ENCODE measurements around the gene MYOT. TPM values are rescaled to one million over a fixed set of nuclear protein-coding genes. Genes with fewer than 3 reads are reported as not detected.

The MYOT gene
- total RNA-seq, 1 experiment from 2014 or later: not detected

GRCh38 chr5:137828180-137828579 is 39.5 kb upstream of the MYOT start:
- 0 out of 2 replicates have a peak, but pooled peaks cover 4% of the 10 kb centered on the region for H3K9me2 ChIP-seq (ENCODE audit: insufficient read depth)
- no peaks in the 10 kb centered on the region for H3K27me3 ChIP-seq (ENCODE audit: insufficient read depth, low read depth)
- peaks cover 14% of the 10 kb centered on the region for H3K4me1 ChIP-seq (replicated peaks; ENCODE audit: insufficient read depth)
- no peak overlapping the region for H2AFZ ChIP-seq
- no peak for DNase-seq
- ChIA-PET CTCF (no interaction called here), POLR2A (ENCODE audit: unreplicated experiment) (no interaction called here)
- H3K4me2 ChIP-seq: no peak overlapping the region
- intact Hi-C loops (cut with micrococcal nuclease; ENCODE audit: unreplicated experiment): no loop called here
- peaks cover 6% of the 10 kb centered on the region for H3F3A ChIP-seq (ENCODE audit: insufficient read depth, low read depth)
- H3K4me3 ChIP-seq: no peak overlapping the region
- no peaks in the 10 kb centered on the region for H3K36me3 ChIP-seq (ENCODE audit: low read depth)
- no TSS peak for BruUV-seq (replicated peaks)
- no peaks in the 10 kb centered on the region for H4K20me1 ChIP-seq (ENCODE audit: insufficient read depth)
- no peak overlapping the region for H3K27ac ChIP-seq
- H3K79me2 ChIP-seq (ENCODE audit: low read depth): no peaks in the 10 kb centered on the region
- H3K9me3 ChIP-seq (ENCODE audit: insufficient read depth, low read depth): no peaks in the 10 kb centered on the region; the same call in 1 of the 2 replicates
- no peak for TF ChIP-seq CTCF (conservative IDR thresholded peaks at IDR 0.05)
- TF ChIP-seq EZH2 (IDR thresholded peaks at IDR 0.05; ENCODE audit: low read depth): no peak

GRCh38 chr5:137828664-137829063 is 39.0 kb upstream of the MYOT start:
- no peaks in the 10 kb centered on the region for H3K79me2 ChIP-seq (ENCODE audit: low read depth)
- intact Hi-C loops (cut with micrococcal nuclease; ENCODE audit: unreplicated experiment): no loop called here
- TF ChIP-seq EZH2 (IDR thresholded peaks at IDR 0.05; ENCODE audit: low read depth) (no peak), CTCF (conservative IDR thresholded peaks at IDR 0.05) (no peak)
- no peak overlapping the region for H3K4me3 ChIP-seq
- H4K20me1 ChIP-seq (ENCODE audit: insufficient read depth): no peaks in the 10 kb centered on the region
- POLR2A ChIA-PET (ENCODE audit: unreplicated experiment): no interaction called here
- H3K9me3 ChIP-seq (ENCODE audit: insufficient read depth, low read depth): no peaks in the 10 kb centered on the region; the same call in 1 of the 2 replicates
- CTCF ChIA-PET: no interaction called here
- peaks cover 9% of the 10 kb centered on the region for H3F3A ChIP-seq (ENCODE audit: insufficient read depth, low read depth)
- H3K4me2 ChIP-seq: no peak overlapping the region
- H2AFZ ChIP-seq: no peak overlapping the region
- no peaks in the 10 kb centered on the region for H3K36me3 ChIP-seq (ENCODE audit: low read depth)
- BruUV-seq (replicated peaks): no TSS peak
- H3K4me1 ChIP-seq (replicated peaks; ENCODE audit: insufficient read depth): peaks cover 17% of the 10 kb centered on the region
- H3K27me3 ChIP-seq (ENCODE audit: insufficient read depth, low read depth): no peaks in the 10 kb centered on the region
- H3K27ac ChIP-seq: no peak overlapping the region
- 0 out of 2 replicates have a peak, but pooled peaks cover 4% of the 10 kb centered on the region for H3K9me2 ChIP-seq (ENCODE audit: insufficient read depth)
- DNase-seq: no peak

- H3K79me2 ChIP-seq (ENCODE audit: low read depth): no peaks in the 10 kb centered on the region
- peaks cover 32% of the 10 kb centered on the region for H3K4me1 ChIP-seq (replicated peaks; ENCODE audit: insufficient read depth)
- TF ChIP-seq EZH2 (IDR thresholded peaks at IDR 0.05; ENCODE audit: low read depth): no peak
- H3K27ac ChIP-seq: no peak overlapping the region
- 0 out of 2 replicates have a peak, but pooled peaks cover 4% of the 10 kb centered on the region for H3K9me2 ChIP-seq (ENCODE audit: insufficient read depth)
- H3K9me3 ChIP-seq (ENCODE audit: insufficient read depth, low read depth): no peaks in the 10 kb centered on the region; the same call in 1 of the 2 replicates
- no TSS peak for BruUV-seq (replicated peaks)
- H3F3A ChIP-seq (ENCODE audit: insufficient read depth, low read depth): peaks cover 19% of the 10 kb centered on the region
- no peak overlapping the region for H3K4me3 ChIP-seq
- no peak overlapping the region for H3K4me2 ChIP-seq
- no peaks in the 10 kb centered on the region for H3K36me3 ChIP-seq (ENCODE audit: low read depth)
- ChIA-PET POLR2A (ENCODE audit: unreplicated experiment) (interaction anchor here (0.6 kb wide), 1 partner anchor 210 kb away, joined by 27 read pairs; no protein-coding TSS in a partner anchor), CTCF (no interaction called here)
- H3K27me3 ChIP-seq (ENCODE audit: insufficient read depth, low read depth): no peaks in the 10 kb centered on the region
- no peaks in the 10 kb centered on the region for H4K20me1 ChIP-seq (ENCODE audit: insufficient read depth)
- H2AFZ ChIP-seq: no peak overlapping the region
- intact Hi-C loops (cut with micrococcal nuclease; ENCODE audit: unreplicated experiment): no loop called here
- DNase-seq: no peak
These were observed 36.6 kb upstream of the MYOT start for GRCh38 chr5:137831105-137831504.

- H3K9me2 ChIP-seq (ENCODE audit: insufficient read depth): 0 out of 2 replicates have a peak, but pooled peaks cover 4% of the 10 kb centered on the region
- peaks cover 32% of the 10 kb centered on the region for H3K4me1 ChIP-seq (replicated peaks; ENCODE audit: insufficient read depth)
- DNase-seq: no peak
- no peaks in the 10 kb centered on the region for H3K27me3 ChIP-seq (ENCODE audit: insufficient read depth, low read depth)
- H3K79me2 ChIP-seq (ENCODE audit: low read depth): no peaks in the 10 kb centered on the region
- BruUV-seq (replicated peaks): no TSS peak
- H3K36me3 ChIP-seq (ENCODE audit: low read depth): no peaks in the 10 kb centered on the region
- no peak overlapping the region for H3K4me2 ChIP-seq
- no peak overlapping the region for H3K27ac ChIP-seq
- H3F3A ChIP-seq (ENCODE audit: insufficient read depth, low read depth): peaks cover 19% of the 10 kb centered on the region
- H3K4me3 ChIP-seq: no peak overlapping the region
- ChIA-PET POLR2A (ENCODE audit: unreplicated experiment) (interaction anchor here (0.6 kb wide), 1 partner anchor 210 kb away, joined by 27 read pairs; no protein-coding TSS in a partner anchor), CTCF (no interaction called here)
- no peaks in the 10 kb centered on the region for H4K20me1 ChIP-seq (ENCODE audit: insufficient read depth)
- no peak for TF ChIP-seq CTCF (conservative IDR thresholded peaks at IDR 0.05)
- TF ChIP-seq EZH2 (IDR thresholded peaks at IDR 0.05; ENCODE audit: low read depth): no peak
- no peak overlapping the region for H2AFZ ChIP-seq
- H3K9me3 ChIP-seq (ENCODE audit: insufficient read depth, low read depth): no peaks in the 10 kb centered on the region; the same call in 1 of the 2 replicates
- intact Hi-C loops (cut with micrococcal nuclease; ENCODE audit: unreplicated experiment): no loop called here
These were observed 36.1 kb upstream of the MYOT start for GRCh38 chr5:137831526-137831925.
